ENCODE measurements around the gene KRT72.

The KRT72 gene

GRCh38 chr12:52579468-52580465, 21.5 kb downstream of the KRT72 start:
- Mint-ChIP-seq H3K4me1 (peaks cover 49% of the 10 kb centered on the region), H3K9me3 (no peaks in the 10 kb centered on the region), H3K27me3 (ENCODE audit: low read depth, poor library complexity) (peaks cover 22% of the 10 kb centered on the region), H3K4me3 (no peak overlapping the region), H3K27ac (no peak overlapping the region), H3K36me3 (ENCODE audit: low read depth) (no peaks in the 10 kb centered on the region)
- no peak for TF ChIP-seq CTCF (IDR thresholded peaks at IDR 0.05)
- DNase-seq = no peak

DNA sequence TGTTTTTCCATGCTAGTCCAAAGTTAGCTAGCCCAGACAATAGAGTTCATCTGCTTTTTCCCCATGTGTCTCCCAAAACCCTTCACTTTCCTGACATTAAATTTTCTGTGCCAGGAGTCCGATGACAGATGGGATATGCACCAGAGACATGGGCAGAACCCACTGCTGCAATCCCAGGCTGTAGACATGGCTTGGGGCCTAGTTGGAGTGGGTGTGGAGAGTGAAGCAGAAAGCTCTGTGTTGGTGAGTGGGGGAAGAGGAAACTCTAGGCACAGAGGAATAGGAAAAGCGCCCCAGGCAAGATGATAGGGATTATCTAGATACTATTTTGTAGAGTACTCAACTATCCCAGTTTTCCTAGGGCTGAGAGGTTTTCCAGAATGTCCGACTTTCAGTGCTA, 22.8 kb downstream of the KRT72 start:
- H3K4me3 Mint-ChIP-seq = no peak overlapping the region
- DNase-seq = no peak
- H3K9me3 Mint-ChIP-seq = no peaks in the 10 kb centered on the region
- H3K27me3 Mint-ChIP-seq (ENCODE audit: low read depth, poor library complexity) = peaks cover 20% of the 10 kb centered on the region
- peaks cover 49% of the 10 kb centered on the region for H3K4me1 Mint-ChIP-seq
- H3K27ac Mint-ChIP-seq = no peak overlapping the region
- H3K36me3 Mint-ChIP-seq (ENCODE audit: low read depth) = no peaks in the 10 kb centered on the region
- TF ChIP-seq CTCF (IDR thresholded peaks at IDR 0.05) = no peak

- TF ChIP-seq CTCF (IDR thresholded peaks at IDR 0.05) = no peak
- Mint-ChIP-seq H3K27me3 (ENCODE audit: low read depth, poor library complexity) (peaks cover 20% of the 10 kb centered on the region), H3K36me3 (ENCODE audit: low read depth) (no peaks in the 10 kb centered on the region), H3K4me1 (peaks cover 39% of the 10 kb centered on the region), H3K9me3 (no peaks in the 10 kb centered on the region), H3K4me3 (no peak overlapping the region), H3K27ac (no peak overlapping the region)
- no peak for DNase-seq
Measured at GRCh38 chr12:52577316-52577715, 23.9 kb downstream of the KRT72 start.

DNA sequence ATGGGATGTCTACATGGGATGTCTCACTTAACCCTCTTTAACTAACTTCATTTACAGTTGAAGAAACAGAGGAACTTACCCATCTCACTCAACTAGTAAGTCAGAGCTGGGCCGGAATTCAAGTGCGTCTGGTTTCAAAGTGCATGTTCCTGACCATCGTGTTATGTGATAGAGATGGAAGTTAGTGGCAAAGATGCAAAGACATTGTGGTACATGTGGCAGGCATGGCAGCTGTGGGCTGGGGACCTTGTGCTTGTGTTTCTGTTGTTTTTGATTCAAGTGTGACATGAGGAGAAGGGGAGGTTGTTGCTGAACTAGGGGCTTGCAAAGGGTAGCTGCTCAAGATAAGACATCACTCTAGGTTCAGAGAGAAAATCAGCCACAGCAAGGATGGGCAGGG, 25.3 kb downstream of the KRT72 start:
- TF ChIP-seq CTCF (IDR thresholded peaks at IDR 0.05) = no peak
- Mint-ChIP-seq H3K9me3 (no peaks in the 10 kb centered on the region), H3K27me3 (ENCODE audit: low read depth, poor library complexity) (peaks cover 20% of the 10 kb centered on the region), H3K36me3 (ENCODE audit: low read depth) (no peaks in the 10 kb centered on the region), H3K4me3 (no peak overlapping the region), H3K4me1 (peaks cover 35% of the 10 kb centered on the region), H3K27ac (no peak overlapping the region)
- DNase-seq = no peak

DNA sequence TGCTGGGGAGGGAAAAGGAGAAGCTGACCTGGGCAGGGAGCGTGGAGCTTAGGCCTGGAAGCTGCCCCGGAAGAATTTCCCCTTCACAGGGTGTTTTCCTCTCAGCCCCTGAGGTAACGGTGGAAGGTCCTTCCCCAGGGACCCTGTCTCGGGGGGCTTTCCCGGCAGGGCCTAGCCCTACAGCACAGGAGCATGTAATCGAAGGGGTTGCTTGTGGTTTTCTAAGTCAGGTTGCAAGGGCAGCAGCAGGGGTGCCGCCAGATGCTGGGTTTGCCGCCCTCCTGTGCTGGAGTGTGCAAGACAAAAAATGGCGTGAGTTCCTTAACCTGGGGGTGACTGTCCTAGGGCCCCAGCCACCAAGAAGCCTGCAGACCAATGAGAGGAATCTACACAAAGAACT, 26.0 kb downstream of the KRT72 start:
- Mint-ChIP-seq H3K4me1 (peaks cover 31% of the 10 kb centered on the region), H3K4me3 (no peak overlapping the region), H3K9me3 (no peaks in the 10 kb centered on the region), H3K36me3 (ENCODE audit: low read depth) (no peaks in the 10 kb centered on the region), H3K27ac (no peak overlapping the region), H3K27me3 (ENCODE audit: low read depth, poor library complexity) (peaks cover 20% of the 10 kb centered on the region)
- TF ChIP-seq CTCF (IDR thresholded peaks at IDR 0.05) = no peak
- DNase-seq = no peak

DNA sequence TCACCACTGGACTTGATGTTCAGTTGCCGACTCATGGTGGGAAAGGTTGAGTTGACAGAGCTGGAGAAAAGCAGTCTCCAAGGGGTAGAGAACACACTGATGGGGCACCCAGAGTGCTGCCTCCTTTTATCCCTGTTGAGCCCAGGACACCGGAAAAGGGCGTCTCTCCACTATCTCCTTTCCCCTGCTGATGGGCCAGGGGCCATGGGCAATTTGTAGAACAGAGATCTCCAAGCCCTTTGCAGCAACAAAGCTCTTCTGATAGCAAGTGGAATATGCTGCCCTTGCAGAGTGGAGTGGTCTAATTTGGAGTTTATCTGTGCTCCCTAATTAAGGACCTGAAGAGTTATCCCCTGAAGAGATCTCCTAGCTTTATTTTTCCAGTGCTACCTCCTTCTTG, 27.5 kb downstream of the KRT72 start, which contains the start of gene KRT74:
TSS of gene KRT74 (minus strand) at position 101 of the 400 bp plus-strand sequence. CDS start at position 35, 66 bp downstream.
- Mint-ChIP-seq H3K4me3 (no peak within 1 kb of the TSS), H3K27me3 (ENCODE audit: low read depth, poor library complexity) (peaks cover 11% of the 10 kb centered on the region), H3K36me3 (ENCODE audit: low read depth) (no peaks in the 10 kb centered on the region), H3K4me1 (peaks cover 21% of the 10 kb centered on the region), H3K27ac (no peak within 1 kb of the TSS), H3K9me3 (no peaks in the 10 kb centered on the region)
- no peak for DNase-seq
- no peak for TF ChIP-seq CTCF (IDR thresholded peaks at IDR 0.05)

Data from nephron progenitor cell (in vitro differentiated cells).